PC-3 (cell line): ENCODE measurements around the gene RAB18.

Source experiments
- CTCF ChIP-seq: fragments of 300-600 bp; sonication (generic); conservative IDR thresholded peaks from 2 replicates; pipeline ENCODE4 v1.5.1; 2017; ENCODE audit warnings: antibody characterized with exemption, low read depth, mild to moderate bottlenecking, low read length
- EZH2 ChIP-seq: fragments of 300-600 bp; sonication (generic); IDR thresholded peaks from one replicate; pipeline ENCODE4 v1.6.1; 2017; ENCODE audit warnings: antibody characterized with exemption, mild to moderate bottlenecking, low read length; ENCODE audit not compliant: unreplicated experiment
- EZH2phosphoT487 ChIP-seq: fragments of 300-600 bp; sonication (generic); IDR thresholded peaks from 2 replicates; pipeline ENCODE4 v1.6.1; 2018; ENCODE audit warnings: mild to moderate bottlenecking, antibody characterized with exemption, low read length, borderline replicate concordance

GRCh38 chr10:27479016-27479415 is 25.1 kb upstream of the RAB18 start:
- no peak for TF ChIP-seq CTCF
- no peak for TF ChIP-seq EZH2
- no peak for TF ChIP-seq EZH2phosphoT487
